A673 (cell line): ENCODE results near the gene DDX54. TPM values are rescaled to one million over a fixed set of nuclear protein-coding genes. Genes with fewer than 3 reads are reported as not detected.
A peak's percentile ranks its signal among the peaks of the same experiment; 100 is the strongest.

ENCODE experiments used
- BruUV-seq: library from RNA; stranded (reverse); fragments of 400-500 nt; replicated peaks from 2 replicates; lab custom pipeline; 2021; lab: Mats Ljungman, UMichigan
- CTCF ChIA-PET: fragments of 300-600 bp; sonication (Branson Sonifier 250); formaldehyde crosslinking; loops from one replicate; lab custom pipeline; 2022; ENCODE audit warnings: antibody characterized with exemption; lab: Charles Lee
- POLR2A ChIA-PET: fragments of 300-600 bp; sonication (Branson Sonifier 250); formaldehyde crosslinking; loops from one replicate; lab custom pipeline; 2022; ENCODE audit warnings: antibody characterized with exemption; ENCODE audit not compliant: low non-redundant PET; lab: Charles Lee
- DNase-seq: peaks from one replicate; pipeline ENCODE4 v3.0.0-alpha.2; 2015; ENCODE audit warnings: low spot score
- H3K27ac ChIP-seq: fragments of 200-600 bp; sonication (generic); 2 replicates; pipeline ENCODE4 v1.5.1; 2016; ENCODE audit warnings: mixed run types, low read depth, mild to moderate bottlenecking, mixed read lengths, antibody characterized with exemption, low read length; ENCODE audit not compliant: poor library complexity, severe bottlenecking
- H3K27me3 ChIP-seq: fragments of 200-600 bp; sonication (generic); replicated peaks from 2 replicates; pipeline ENCODE4 v1.6.1; 2017; ENCODE audit warnings: mixed run types, low read depth, mild to moderate bottlenecking, mixed read lengths, antibody characterized with exemption, low read length; ENCODE audit not compliant: insufficient read depth, poor library complexity
- H3K36me3 ChIP-seq: fragments of 200-600 bp; sonication (generic); 2 replicates; pipeline ENCODE4 v1.6.1; 2016; ENCODE audit warnings: mixed run types, mild to moderate bottlenecking, mixed read lengths, antibody characterized with exemption, low read length; ENCODE audit not compliant: insufficient read depth, poor library complexity, severe bottlenecking
- H3K4me1 ChIP-seq: fragments of 200-600 bp; sonication (generic); 2 replicates; pipeline ENCODE4 v1.6.1; 2017; ENCODE audit warnings: mixed run types, mild to moderate bottlenecking, mixed read lengths, antibody characterized with exemption, low read length; ENCODE audit not compliant: insufficient read depth, poor library complexity, severe bottlenecking
- H3K4me3 ChIP-seq: fragments of 200-600 bp; sonication (generic); 2 replicates; pipeline ENCODE4 v1.5.1; 2016; ENCODE audit warnings: low read depth, mixed run types, mild to moderate bottlenecking, mixed read lengths, low read length; ENCODE audit not compliant: poor library complexity, severe bottlenecking
- H3K9me3 ChIP-seq: fragments of 200-600 bp; sonication (generic); 2 replicates; pipeline ENCODE4 v1.6.1; 2016; ENCODE audit warnings: mixed run types, low read depth, mild to moderate bottlenecking, mixed read lengths, antibody characterized with exemption, low read length; ENCODE audit not compliant: poor library complexity, severe bottlenecking
- CTCF ChIP-seq: fragments of 300-800, 200-600 bp; sonication (generic); conservative IDR thresholded peaks from 2 replicates; pipeline ENCODE4 v1.5.1; 2017; ENCODE audit warnings: low read depth, mild to moderate bottlenecking, antibody characterized with exemption, low read length, moderate library complexity, mixed read lengths
- EZH2 ChIP-seq: fragments of 200-600 bp; sonication (generic); IDR thresholded peaks from 2 replicates; pipeline ENCODE4 v1.6.1; 2017; ENCODE audit warnings: borderline replicate concordance, low read depth, mild to moderate bottlenecking, mixed read lengths, antibody characterized with exemption, low read length; ENCODE audit not compliant: poor library complexity, severe bottlenecking
- intact Hi-C: fragments of 100-400 bp; cut with micrococcal nuclease; formaldehyde crosslinking; loops from one replicate; pipeline ENCODE4 v1.10.0; 2022; ENCODE audit not compliant: unreplicated experiment
- total RNA-seq: library from RNA; stranded (reverse); gene quantifications from 2 replicates; pipeline ENCODE4 v1.2.3, GENCODE V29; 2021

The DDX54 gene
- total RNA-seq, 1 experiment from 2014 or later: 116 TPM

GRCh38 chr12:113186033-113186365 is 721 bp upstream of the DDX54 start:
- H3K36me3 ChIP-seq: peaks cover 7% of the 10 kb centered on the region
- TF ChIP-seq EZH2 (no peak), CTCF (no peak)
- no peaks in the 10 kb centered on the region for H3K4me1 ChIP-seq
- CTCF ChIA-PET: no interaction called here
- POLR2A ChIA-PET: interaction anchor here (0.5 kb wide), 1 partner anchor 686 kb away, joined by 4 read pairs; no protein-coding TSS in a partner anchor
- peak overlapping the region; percentile 99 for H3K27ac ChIP-seq
- peak; percentile 32 for DNase-seq
- peak overlapping the region; percentile 86 for H3K4me3 ChIP-seq
- H3K9me3 ChIP-seq: no peaks in the 10 kb centered on the region
- no TSS peak for BruUV-seq
- intact Hi-C loops: no loop called here
- H3K27me3 ChIP-seq: no peaks in the 10 kb centered on the region

- peaks cover 9% of the 10 kb centered on the region for H3K36me3 ChIP-seq
- ChIA-PET CTCF (no interaction called here), POLR2A (no interaction called here)
- TF ChIP-seq EZH2 (no peak), CTCF (no peak)
- BruUV-seq: no TSS peak
- peak; percentile 95 for DNase-seq
- no peaks in the 10 kb centered on the region for H3K9me3 ChIP-seq
- H3K4me1 ChIP-seq: no peaks in the 10 kb centered on the region
- intact Hi-C loops: no loop called here
- H3K27me3 ChIP-seq: no peaks in the 10 kb centered on the region
- H3K4me3 ChIP-seq: peak overlapping the region; percentile 86
- peak overlapping the region; percentile 99 for H3K27ac ChIP-seq
Observed at GRCh38 chr12:113184900-113185179, 438 bp downstream of the DDX54 start.

GRCh38 chr12:113184098-113184899 is 979 bp downstream of the DDX54 start:
- Histone ChIP-seq H3K4me3 (peak overlapping the region; percentile 86), H3K4me1 (no peaks in the 10 kb centered on the region), H3K9me3 (no peaks in the 10 kb centered on the region), H3K27ac (peak overlapping the region; percentile 99), H3K27me3 (no peaks in the 10 kb centered on the region), H3K36me3 (peaks cover 15% of the 10 kb centered on the region)
- intact Hi-C loops: no loop called here
- CTCF ChIA-PET: no interaction called here
- TF ChIP-seq EZH2 (no peak), CTCF (no peak)
- no peak for DNase-seq
- no TSS peak for BruUV-seq
- POLR2A ChIA-PET: no interaction called here
